Measurements from ENCODE around the gene ATP2A3.

The ATP2A3 gene

DNA sequence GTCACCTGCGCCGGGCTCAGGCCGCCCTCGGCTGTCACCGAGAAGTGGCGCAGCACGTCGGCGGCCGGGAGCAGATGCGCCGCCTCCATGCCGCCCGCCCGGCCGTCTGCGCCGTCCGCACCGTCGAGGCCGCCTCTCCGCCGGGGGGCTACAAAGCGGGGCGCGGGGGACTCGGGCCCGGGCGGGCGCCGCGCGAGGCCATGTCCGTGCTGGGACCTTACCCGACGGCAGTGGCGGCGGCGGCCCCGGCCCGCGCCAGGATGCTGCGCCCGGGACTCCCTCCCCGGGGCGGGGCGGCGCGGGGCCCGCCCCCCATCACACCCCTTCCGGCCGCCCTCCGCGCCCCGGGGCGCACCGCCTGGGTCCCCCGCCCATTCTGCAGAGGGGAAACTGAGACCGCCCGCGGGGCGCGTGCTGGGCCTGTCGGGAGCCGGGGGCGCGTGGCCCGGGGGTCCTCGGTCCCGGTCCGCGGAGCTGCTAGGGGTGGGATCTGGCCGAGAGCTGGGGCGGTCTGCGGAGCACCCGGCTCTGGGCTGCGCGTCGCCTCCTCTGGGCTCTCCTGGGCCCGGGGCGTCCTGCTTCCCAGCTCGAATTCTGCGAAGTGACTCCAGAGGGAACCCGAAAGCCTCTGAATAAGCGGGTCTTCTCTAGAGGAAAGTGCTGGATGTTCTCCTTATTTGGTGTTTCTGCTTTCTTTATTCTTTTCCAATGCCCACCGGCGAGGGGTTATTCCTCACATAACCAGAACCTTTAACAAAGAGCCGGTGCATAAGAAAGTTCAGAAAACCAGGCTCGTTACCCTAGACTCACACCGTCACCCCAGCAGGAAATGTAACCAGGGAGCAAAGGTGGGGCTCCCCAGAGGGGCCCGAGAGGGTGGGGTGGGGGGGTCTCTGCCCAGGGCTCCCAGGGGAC lies at the start of gene ATP2A3:
Gene ATP2A3, minus strand, starts transcription at position 235 of the 915 bp plus-strand sequence. Its CDS starts 146 bp downstream, at position 89.
- DNase-seq (ENCODE audit: low read depth in 2 of 2) = peak; percentile 53 to 66

DNA sequence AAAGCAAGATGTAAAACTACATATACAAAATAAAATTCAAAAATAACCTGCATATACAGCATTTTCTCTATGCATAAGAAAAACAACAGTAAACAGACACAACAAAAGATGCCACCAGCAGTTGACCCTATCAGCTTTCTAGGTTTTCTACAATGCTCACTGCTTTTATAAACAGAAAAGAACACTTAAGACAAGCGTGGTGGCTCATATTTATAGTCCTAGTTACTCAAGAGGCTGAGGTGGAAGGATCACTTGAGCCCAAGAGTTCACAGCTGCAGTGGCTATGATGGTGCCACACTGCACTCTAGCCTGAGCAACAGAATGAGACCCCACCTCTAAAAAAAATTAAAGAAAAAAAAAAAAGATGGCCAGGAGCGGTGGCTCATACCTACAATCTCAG lies 46.5 kb upstream of the ATP2A3 start:
- no peak for DNase-seq (ENCODE audit: low read depth in 2 of 2)

GRCh38 chr17:4009186-4009785 lies 45.0 kb upstream of the ATP2A3 start:
- DNase-seq (ENCODE audit: low read depth in 2 of 2) = no peak

DNA sequence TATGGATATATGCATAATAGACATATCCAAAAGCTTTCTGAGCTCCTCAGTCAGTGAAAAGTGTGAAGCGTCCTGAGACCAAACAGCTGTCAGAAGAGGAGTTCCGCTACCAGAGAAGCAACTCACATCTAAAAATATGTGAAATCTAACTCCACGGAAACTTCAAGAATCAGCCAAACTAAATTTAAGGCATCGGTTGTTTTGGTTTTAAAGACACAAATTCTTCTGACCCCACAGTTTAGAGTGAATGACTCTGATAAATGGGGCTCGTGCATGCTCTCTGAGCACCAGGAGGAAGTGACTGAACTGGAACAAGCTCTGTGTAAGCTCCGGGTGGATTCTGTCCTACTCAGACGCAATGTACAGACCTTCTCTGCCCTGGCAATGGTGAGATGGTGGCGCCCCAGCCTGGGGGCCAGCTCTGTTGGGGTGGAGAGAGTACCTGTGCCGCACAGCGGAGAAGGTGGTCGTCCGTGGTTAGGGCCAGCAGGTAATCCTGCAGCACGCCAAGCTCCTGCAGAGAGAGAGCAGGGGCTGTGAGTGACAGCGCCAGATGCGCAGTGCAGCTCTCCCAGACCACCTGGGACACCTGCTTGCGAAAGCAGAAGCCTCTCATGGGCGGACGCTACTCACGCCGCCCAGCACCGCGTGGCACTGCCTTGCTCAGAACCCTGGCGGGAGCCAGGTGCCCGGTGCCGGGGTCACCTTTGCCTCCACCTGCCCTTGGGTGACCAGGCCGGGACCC lies 44.4 kb upstream of the ATP2A3 start:
- DNase-seq (ENCODE audit: low read depth in 2 of 2) = no peak

DNA sequence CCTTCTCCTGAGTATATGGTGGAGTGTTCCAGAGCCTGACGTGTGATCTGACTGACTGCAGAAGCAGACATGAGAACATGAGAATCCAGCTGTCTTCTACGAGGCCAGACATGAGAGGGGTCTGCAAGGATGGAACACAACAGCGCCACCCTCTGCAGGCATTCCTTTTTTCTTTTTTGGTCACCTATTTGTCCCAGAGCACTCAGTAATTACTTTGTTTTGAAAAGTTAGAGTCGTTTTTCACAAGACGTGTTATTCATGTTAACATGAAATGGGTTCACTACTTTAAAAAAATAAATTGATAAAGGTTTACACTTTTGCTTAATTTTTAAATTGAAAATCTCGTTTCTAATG lies 43.8 kb upstream of the ATP2A3 start:
- no peak for DNase-seq (ENCODE audit: low read depth in 2 of 2)

DNA sequence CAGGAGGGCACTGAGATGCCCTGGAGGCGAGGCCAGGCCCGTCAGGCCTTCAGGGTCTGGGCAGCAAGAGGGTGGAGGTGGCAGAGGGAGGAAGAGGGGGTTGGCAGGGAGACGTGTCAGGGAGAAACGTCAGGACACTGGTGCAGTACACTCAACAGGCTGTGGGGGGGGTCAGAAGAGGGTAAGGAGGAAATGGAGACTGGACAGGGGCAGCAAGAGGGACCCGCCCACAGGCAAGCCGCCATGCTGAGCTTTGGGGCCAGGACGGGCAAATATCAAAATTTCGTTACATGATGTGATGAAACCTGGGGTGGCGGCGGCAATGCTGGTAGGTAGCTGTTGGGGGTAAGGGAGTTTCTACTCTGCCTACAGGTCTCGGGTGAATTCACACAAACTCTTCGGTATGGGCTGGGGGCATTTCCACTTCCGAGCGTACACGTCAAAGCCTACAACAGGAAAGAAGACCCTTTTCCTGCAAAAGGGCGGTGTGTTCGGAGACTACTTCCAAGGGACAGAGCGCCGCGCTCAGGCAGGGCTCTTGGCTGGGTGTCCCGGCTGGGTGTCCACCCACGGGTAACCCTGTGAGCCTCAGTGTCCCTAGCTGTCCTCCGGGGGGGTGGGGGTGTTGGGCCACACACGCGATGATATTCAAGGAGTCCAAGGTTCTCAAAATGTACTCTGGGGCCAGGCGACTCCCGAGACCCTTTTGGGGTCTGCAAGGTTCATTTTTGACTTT lies 43.3 kb upstream of the ATP2A3 start:
- no peak for DNase-seq (ENCODE audit: low read depth in 2 of 2)

GRCh38 chr17:4006745-4007211 lies 42.5 kb upstream of the ATP2A3 start:
- DNase-seq (ENCODE audit: low read depth in 2 of 2) = no peak

DNA sequence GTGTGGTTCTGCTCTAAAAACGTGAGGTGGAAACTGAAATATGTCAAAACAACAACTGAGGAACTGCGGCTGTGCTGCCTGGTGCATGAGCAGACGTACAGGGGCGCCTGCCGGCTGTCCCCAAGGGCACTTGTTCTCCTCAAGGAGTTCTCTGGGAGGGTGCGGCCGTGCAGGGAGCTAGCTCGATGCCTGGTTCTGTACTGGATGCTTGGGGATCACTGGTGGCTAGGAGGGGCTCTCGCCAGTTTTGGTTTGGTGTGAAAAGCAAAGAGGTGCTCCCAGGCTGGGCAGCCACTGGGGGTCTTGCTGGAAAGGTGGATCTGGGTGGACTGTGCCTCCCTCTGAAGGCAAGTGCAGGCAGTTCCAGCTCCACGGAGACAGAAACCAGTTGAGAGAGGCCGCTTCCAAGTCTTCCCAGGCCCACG lies 41.9 kb upstream of the ATP2A3 start:
- no peak for DNase-seq (ENCODE audit: low read depth in 2 of 2)

DNA sequence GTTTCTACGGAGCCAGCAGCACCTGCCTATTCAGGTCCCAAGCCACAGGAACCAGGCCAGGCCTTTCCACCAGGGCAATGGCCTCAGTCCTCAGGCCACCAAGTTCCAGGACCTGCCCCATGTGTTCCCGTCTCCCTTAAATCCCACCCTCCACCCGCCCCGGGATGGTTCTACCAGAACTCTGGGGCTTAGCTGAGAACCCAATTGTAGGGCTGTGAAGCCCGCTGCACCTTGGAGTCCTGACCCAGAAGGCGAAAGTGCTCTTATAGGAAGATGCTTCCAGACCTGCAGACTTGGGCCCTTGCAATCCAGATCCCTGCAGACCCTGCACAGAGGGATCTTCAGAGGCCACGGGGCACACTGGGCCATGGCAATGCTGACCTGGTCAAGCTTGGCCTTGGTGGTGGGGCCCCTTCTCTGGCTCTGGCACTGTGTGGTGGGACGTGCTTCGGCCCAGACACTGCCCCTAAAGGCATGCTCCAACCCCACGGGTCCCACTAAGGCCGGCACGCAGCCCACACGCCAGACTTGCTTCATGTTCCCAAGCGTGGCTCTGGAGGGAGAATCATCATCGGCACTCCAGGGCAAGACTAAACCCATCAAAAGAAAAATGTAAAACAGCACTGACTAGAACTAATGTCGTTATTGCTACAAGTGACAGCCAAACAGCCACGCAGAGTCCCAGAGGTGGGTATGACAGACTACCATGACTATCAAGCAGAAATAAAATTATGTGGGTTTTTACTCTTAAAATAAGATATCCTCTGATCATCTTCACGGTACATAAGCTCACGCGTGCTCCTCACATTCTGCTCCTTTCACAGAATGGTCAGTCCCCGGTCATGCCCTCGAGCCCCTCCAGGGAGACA lies 41.3 kb upstream of the ATP2A3 start:
- DNase-seq (ENCODE audit: low read depth in 2 of 2) = no peak

DNA sequence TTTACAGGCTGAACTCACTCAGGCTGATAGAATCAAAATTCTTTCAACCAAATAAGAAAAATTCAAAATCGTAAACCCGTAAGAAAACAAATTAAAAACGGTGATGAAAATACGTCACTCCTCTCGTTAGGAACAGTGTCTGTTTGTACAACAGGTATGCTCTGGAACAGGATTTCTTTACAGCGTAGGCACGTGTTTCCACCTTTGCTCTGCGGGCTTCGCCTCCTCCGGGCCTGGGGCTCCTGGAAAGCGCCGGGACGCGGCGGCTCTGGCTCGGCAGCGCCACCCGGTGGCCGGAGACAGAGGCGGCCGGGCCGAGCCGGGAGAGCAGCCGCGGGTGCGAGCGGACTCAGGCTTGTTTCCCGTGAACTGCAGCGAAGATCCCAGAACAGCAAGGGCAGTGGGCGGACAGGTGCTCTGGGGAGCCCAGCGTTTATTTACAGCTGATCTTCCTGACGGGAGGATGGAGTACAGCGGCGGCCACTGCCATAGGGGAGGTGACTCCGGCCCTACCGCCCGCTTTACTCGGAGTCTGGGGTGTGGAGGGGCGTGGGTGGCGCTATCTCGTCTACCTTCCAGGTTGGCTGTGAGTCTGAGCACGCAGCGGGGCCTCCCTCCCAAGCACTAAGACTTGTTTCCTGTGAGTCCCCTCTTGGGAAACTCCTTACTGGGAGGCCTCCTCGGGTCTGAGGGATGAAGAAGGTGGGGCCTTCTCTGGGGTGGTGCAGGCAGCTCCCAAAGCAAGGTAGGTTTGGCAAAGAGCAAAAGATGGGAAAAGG lies 40.5 kb upstream of the ATP2A3 start:
- peak; percentile 27 to 45 for DNase-seq (ENCODE audit: low read depth in 2 of 2)

- no peak for DNase-seq (ENCODE audit: low read depth in 2 of 2)
These were observed 39.5 kb upstream of the ATP2A3 start for GRCh38 chr17:4003501-4004421.

- DNase-seq (ENCODE audit: low read depth in 2 of 2) = no peak
These were observed 38.9 kb upstream of the ATP2A3 start for GRCh38 chr17:4003131-4003500.

- DNase-seq (ENCODE audit: low read depth in 2 of 2) = no peak
These were observed 36.9 kb upstream of the ATP2A3 start for GRCh38 chr17:4001048-4001590.

- no peak for DNase-seq (ENCODE audit: low read depth in 2 of 2)
These were observed 34.2 kb upstream of the ATP2A3 start for GRCh38 chr17:3998436-3998835.

- no peak for DNase-seq (ENCODE audit: low read depth in 2 of 2)
These were observed 30.8 kb upstream of the ATP2A3 start for GRCh38 chr17:3995067-3995466.

DNA sequence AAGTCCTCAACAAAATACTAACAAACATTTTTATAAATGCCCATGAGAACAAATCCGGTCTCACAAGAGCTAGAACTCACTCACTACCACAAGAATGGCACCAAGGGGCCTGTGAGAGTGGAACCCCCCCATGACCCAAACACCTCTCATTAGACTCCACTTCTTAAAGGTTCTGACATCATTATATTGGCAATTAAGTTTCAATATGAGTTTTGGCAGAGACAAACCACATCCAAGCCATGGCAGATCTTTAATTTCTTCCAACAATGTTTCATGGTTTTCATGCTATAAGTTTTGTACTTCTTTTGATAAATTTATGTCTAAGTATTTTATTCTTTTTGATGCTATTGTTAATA lies 30.0 kb upstream of the ATP2A3 start:
- no peak for DNase-seq (ENCODE audit: low read depth in 2 of 2)

- DNase-seq (ENCODE audit: low read depth in 2 of 2) = no peak
These were observed 29.4 kb upstream of the ATP2A3 start for GRCh38 chr17:3993493-3994220.

DNA sequence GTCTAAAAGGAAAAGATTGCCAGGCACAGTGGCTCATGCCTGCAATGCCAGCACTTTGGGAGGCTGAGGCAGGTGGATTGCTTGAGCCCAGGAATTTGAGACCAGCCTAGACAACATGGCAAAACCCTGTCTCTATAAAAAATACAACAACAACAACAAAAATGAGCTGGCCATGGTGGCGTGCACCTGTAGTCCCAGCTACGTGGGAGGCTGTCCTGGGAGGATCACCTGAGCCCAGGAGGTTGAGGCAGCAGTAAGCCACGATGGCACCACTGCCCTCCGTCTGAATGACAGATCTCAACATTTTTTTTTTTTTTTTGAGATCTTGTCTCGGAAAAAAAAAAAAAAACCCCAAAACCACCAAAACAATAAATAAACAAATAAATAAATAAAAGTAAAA lies 28.1 kb upstream of the ATP2A3 start:
- DNase-seq (ENCODE audit: low read depth in 2 of 2) = no peak

All from stimulated activated CD8-positive, alpha-beta memory T cell treated with anti-CD3 and anti-CD28 coated beads, Interleukin-15, amount 100 ng/mL, for 48 hours (primary cell).